NT2/D1 (cell line): ENCODE results near the gene NFYC.

Experiments
- DNase-seq: peaks from one replicate; pipeline ENCODE4 v3.0.0-alpha.2; 2011; ENCODE audit warnings: low read depth, low spot score
- H3K27me3 ChIP-seq: 2 replicates; pipeline ENCODE4 v1.6.0; 2011; ENCODE audit warnings: mild to moderate bottlenecking; ENCODE audit not compliant: insufficient read length, insufficient read depth
- H3K36me3 ChIP-seq: 2 replicates; pipeline ENCODE4 v1.6.1; 2011; ENCODE audit warnings: mild to moderate bottlenecking, low read length, mixed read lengths; ENCODE audit not compliant: insufficient read depth, insufficient read length
- H3K4me1 ChIP-seq: 2 replicates; pipeline ENCODE4 v1.5.1; 2011; ENCODE audit not compliant: insufficient read depth, insufficient read length
- H3K4me3 ChIP-seq: 2 replicates; pipeline ENCODE4 v1.5.1; 2011; ENCODE audit warnings: low read depth; ENCODE audit not compliant: insufficient read length
- H3K9ac ChIP-seq: 2 replicates; pipeline ENCODE4 v1.6.0; 2011; ENCODE audit warnings: low read depth; ENCODE audit not compliant: insufficient read length
- H3K9me3 ChIP-seq: 2 replicates; pipeline ENCODE4 v1.5.1; 2011; ENCODE audit warnings: mild to moderate bottlenecking, low read length; ENCODE audit not compliant: insufficient read depth
- SUZ12 ChIP-seq: IDR thresholded peaks from 2 replicates; pipeline ENCODE4 v1.6.1; 2011; ENCODE audit not compliant: insufficient read length, insufficient read depth; ENCODE audit errors: extremely low read depth
- YY1 ChIP-seq: IDR thresholded peaks from 2 replicates; pipeline ENCODE4 v1.6.1; 2011; ENCODE audit not compliant: insufficient read length, insufficient read depth
- ZNF274 ChIP-seq: IDR thresholded peaks from 2 replicates; pipeline ENCODE4 v1.6.1; 2011; ENCODE audit warnings: mild to moderate bottlenecking, low read depth, low read length

Gene NFYC

GRCh38 chr1:40774266-40774998 is 82.9 kb downstream of the NFYC start:
- H3K4me3 ChIP-seq = no peak overlapping the region
- H3K27me3 ChIP-seq = no peaks in the 10 kb centered on the region
- peaks cover 34% of the 10 kb centered on the region for H3K36me3 ChIP-seq
- DNase-seq = peak; percentile 70
- peaks cover 10% of the 10 kb centered on the region for H3K4me1 ChIP-seq
- no peak for TF ChIP-seq ZNF274
- no peak for TF ChIP-seq YY1
- TF ChIP-seq SUZ12 = no peak
- H3K9me3 ChIP-seq = peaks cover 12% of the 10 kb centered on the region; the same call in 1 of the 2 replicates
- no peak overlapping the region for H3K9ac ChIP-seq

- Histone ChIP-seq H3K9ac (no peak overlapping the region), H3K27me3 (peaks cover 7% of the 10 kb centered on the region)
- TF ChIP-seq ZNF274 = no peak
- TF ChIP-seq YY1 = no peak
- no peak for TF ChIP-seq SUZ12
These were observed 85.0 kb downstream of the NFYC start for GRCh38 chr1:40776236-40777072.

GRCh38 chr1:40777224-40777970 is 85.9 kb downstream of the NFYC start:
- no peak for DNase-seq
- TF ChIP-seq ZNF274 (no peak), SUZ12 (no peak), YY1 (no peak)
- Histone ChIP-seq H3K4me1 (peaks cover 12% of the 10 kb centered on the region), H3K4me3 (no peak overlapping the region), H3K36me3 (peaks cover 4% of the 10 kb centered on the region), H3K9me3 (peaks cover 12% of the 10 kb centered on the region; the same call in 1 of the 2 replicates), H3K9ac (no peak overlapping the region), H3K27me3 (peaks cover 17% of the 10 kb centered on the region)

More at GRCh38 chr1:40776236-40777072, 85.0 kb downstream of the NFYC start:
- peaks cover 5% of the 10 kb centered on the region for H3K4me1 ChIP-seq
- H3K9me3 ChIP-seq = peaks cover 12% of the 10 kb centered on the region; the same call in 1 of the 2 replicates
- H3K36me3 ChIP-seq = peaks cover 14% of the 10 kb centered on the region
- no peak for DNase-seq
- H3K4me3 ChIP-seq = no peak overlapping the region

GRCh38 chr1:40780678-40781607 is 89.4 kb downstream of the NFYC start:
- no peak overlapping the region for H3K4me3 ChIP-seq
- H3K4me1 ChIP-seq = peaks cover 25% of the 10 kb centered on the region
- H3K9ac ChIP-seq = no peak overlapping the region
- peaks cover 47% of the 10 kb centered on the region for H3K27me3 ChIP-seq
- peaks cover 12% of the 10 kb centered on the region; the same call in 1 of the 2 replicates for H3K9me3 ChIP-seq
- TF ChIP-seq YY1 (no peak), ZNF274 (no peak), SUZ12 (no peak)
- peaks cover 4% of the 10 kb centered on the region for H3K36me3 ChIP-seq
- no peak for DNase-seq

- TF ChIP-seq YY1 (no peak), ZNF274 (no peak), SUZ12 (no peak)
- Histone ChIP-seq H3K4me3 (no peak overlapping the region), H3K9ac (no peak overlapping the region), H3K9me3 (peaks cover 6% of the 10 kb centered on the region; the same call in 1 of the 2 replicates), H3K4me1 (peaks cover 25% of the 10 kb centered on the region), H3K36me3 (no peaks in the 10 kb centered on the region), H3K27me3 (peaks cover 54% of the 10 kb centered on the region)
- no peak for DNase-seq
These were observed 90.1 kb downstream of the NFYC start for GRCh38 chr1:40781608-40781971.

- no peak for DNase-seq
- H3K36me3 ChIP-seq = no peaks in the 10 kb centered on the region
- TF ChIP-seq SUZ12 (no peak), YY1 (no peak), ZNF274 (no peak)
- H3K4me1 ChIP-seq = peaks cover 28% of the 10 kb centered on the region
- peaks cover 57% of the 10 kb centered on the region for H3K27me3 ChIP-seq
- no peaks in the 10 kb centered on the region for H3K9me3 ChIP-seq
- H3K9ac ChIP-seq = peak overlapping the region; percentile 80
- peak overlapping the region; percentile 56 for H3K4me3 ChIP-seq
These were observed 91.0 kb downstream of the NFYC start for GRCh38 chr1:40782371-40782956.
